ENCODE data around the gene LRRFIP1. TPM values are rescaled to one million over a fixed set of nuclear protein-coding genes. Genes with fewer than 3 reads are reported as not detected.

Gene LRRFIP1
- total and polyA plus RNA-seq, 2 of the 13 experiments (the other 11 are each of a cell fraction or from before 2014, with no cell fraction given): 15.9 to 40.5 TPM

- TF ChIP-seq ZNF562 (CRISPR knock-in tag; IDR thresholded peaks at IDR 0.05; ENCODE audit: borderline replicate concordance): no peak
- TF ChIP-seq TIGD3 (CRISPR knock-in tag; IDR thresholded peaks at IDR 0.05; ENCODE audit: borderline replicate concordance): no peak
- no peak for TF ChIP-seq ZNF740 (CRISPR knock-in tag; IDR thresholded peaks at IDR 0.05)
- TF ChIP-seq ASH2L (IDR thresholded peaks at IDR 0.05; ENCODE audit: insufficient read length, low read depth, low read length): peak; percentile 38
- no peak for TF ChIP-seq ARHGAP35 (CRISPR knock-in tag; IDR thresholded peaks at IDR 0.05; ENCODE audit: borderline replicate concordance)
- no peak for TF ChIP-seq ZNF329 (CRISPR knock-in tag; IDR thresholded peaks at IDR 0.05; ENCODE audit: low read depth)
- TF ChIP-seq, protein P1, sequence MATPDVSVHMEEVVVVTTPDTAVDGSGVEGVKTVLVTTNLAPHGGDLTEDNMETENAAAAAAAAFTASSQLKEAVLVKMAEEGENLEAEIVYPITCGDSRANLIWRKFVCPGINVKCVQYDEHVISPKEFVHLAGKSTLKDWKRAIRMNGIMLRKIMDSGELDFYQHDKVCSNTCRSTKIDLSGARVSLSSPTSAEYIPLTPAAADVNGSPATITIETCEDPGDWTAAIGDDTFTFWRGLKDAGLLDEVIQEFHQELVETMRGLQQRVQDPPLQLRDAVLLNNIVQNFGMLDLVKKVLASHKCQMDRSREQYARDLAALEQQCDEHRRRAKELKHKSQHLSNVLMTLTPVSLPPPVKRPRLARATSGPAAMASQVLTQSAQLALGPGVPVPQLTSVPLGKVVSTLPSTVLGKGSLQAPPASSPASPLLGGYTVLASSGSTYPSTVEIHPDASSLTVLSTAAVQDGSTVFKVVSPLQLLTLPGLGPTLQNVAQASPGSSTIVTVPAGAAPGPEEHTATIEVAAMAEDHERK (CRISPR knock-in tag; IDR thresholded peaks at IDR 0.05; ENCODE audit: low read depth): no peak
- no peak for TF ChIP-seq PAXIP1 (CRISPR knock-in tag; conservative IDR thresholded peaks at IDR 0.05)
- peak; percentile 95 for TF ChIP-seq ZNF652 (CRISPR knock-in tag; IDR thresholded peaks at IDR 0.05; ENCODE audit: borderline replicate concordance, low read depth)
- TF ChIP-seq HDAC1 (CRISPR knock-in tag; IDR thresholded peaks at IDR 0.05): no peak
- TF ChIP-seq ATRX (CRISPR knock-in tag; IDR thresholded peaks at IDR 0.05; ENCODE audit: borderline replicate concordance): no peak
- TF ChIP-seq, protein P2, sequence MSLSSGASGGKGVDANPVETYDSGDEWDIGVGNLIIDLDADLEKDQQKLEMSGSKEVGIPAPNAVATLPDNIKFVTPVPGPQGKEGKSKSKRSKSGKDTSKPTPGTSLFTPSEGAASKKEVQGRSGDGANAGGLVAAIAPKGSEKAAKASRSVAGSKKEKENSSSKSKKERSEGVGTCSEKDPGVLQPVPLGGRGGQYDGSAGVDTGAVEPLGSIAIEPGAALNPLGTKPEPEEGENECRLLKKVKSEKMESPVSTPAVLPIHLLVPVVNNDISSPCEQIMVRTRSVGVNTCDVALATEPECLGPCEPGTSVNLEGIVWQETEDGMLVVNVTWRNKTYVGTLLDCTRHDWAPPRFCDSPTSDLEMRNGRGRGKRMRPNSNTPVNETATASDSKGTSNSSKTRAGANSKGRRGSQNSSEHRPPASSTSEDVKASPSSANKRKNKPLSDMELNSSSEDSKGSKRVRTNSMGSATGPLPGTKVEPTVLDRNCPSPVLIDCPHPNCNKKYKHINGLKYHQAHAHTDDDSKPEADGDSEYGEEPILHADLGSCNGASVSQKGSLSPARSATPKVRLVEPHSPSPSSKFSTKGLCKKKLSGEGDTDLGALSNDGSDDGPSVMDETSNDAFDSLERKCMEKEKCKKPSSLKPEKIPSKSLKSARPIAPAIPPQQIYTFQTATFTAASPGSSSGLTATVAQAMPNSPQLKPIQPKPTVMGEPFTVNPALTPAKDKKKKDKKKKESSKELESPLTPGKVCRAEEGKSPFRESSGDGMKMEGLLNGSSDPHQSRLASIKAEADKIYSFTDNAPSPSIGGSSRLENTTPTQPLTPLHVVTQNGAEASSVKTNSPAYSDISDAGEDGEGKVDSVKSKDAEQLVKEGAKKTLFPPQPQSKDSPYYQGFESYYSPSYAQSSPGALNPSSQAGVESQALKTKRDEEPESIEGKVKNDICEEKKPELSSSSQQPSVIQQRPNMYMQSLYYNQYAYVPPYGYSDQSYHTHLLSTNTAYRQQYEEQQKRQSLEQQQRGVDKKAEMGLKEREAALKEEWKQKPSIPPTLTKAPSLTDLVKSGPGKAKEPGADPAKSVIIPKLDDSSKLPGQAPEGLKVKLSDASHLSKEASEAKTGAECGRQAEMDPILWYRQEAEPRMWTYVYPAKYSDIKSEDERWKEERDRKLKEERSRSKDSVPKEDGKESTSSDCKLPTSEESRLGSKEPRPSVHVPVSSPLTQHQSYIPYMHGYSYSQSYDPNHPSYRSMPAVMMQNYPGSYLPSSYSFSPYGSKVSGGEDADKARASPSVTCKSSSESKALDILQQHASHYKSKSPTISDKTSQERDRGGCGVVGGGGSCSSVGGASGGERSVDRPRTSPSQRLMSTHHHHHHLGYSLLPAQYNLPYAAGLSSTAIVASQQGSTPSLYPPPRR (CRISPR knock-in tag; IDR thresholded peaks at IDR 0.05; ENCODE audit: borderline replicate concordance): no peak
- peak; percentile 36; the same call in 1 of the 2 replicates for TF ChIP-seq RARA (CRISPR knock-in tag; IDR thresholded peaks at IDR 0.05)
- TF ChIP-seq ATM (IDR thresholded peaks at IDR 0.05; ENCODE audit: borderline replicate concordance): no peak
- TF ChIP-seq ZNF615 (CRISPR knock-in tag; IDR thresholded peaks at IDR 0.05; ENCODE audit: borderline replicate concordance): no peak
- no peak for TF ChIP-seq PPARG (CRISPR knock-in tag; conservative IDR thresholded peaks at IDR 0.05)
- TF ChIP-seq NR1H2 (CRISPR knock-in tag; IDR thresholded peaks at IDR 0.05; ENCODE audit: borderline replicate concordance, low read depth): no peak
- TF ChIP-seq KDM2A (CRISPR knock-in tag; IDR thresholded peaks at IDR 0.05; ENCODE audit: borderline replicate concordance, low read depth): no peak
- TF ChIP-seq GATAD1 (CRISPR knock-in tag; IDR thresholded peaks at IDR 0.05): no peak
These were observed 104.3 kb downstream of the LRRFIP1 start (continued) for GRCh38 chr2:237731663-237732062.

Measured in HepG2 (cell line).